ENCODE data around the gene AHCTF1. TPM values are rescaled to one million over a fixed set of nuclear protein-coding genes. Genes with fewer than 3 reads are reported as not detected.

The AHCTF1 gene
- total RNA-seq, 1 donor from 2014 or later = 41.0 TPM

DNA sequence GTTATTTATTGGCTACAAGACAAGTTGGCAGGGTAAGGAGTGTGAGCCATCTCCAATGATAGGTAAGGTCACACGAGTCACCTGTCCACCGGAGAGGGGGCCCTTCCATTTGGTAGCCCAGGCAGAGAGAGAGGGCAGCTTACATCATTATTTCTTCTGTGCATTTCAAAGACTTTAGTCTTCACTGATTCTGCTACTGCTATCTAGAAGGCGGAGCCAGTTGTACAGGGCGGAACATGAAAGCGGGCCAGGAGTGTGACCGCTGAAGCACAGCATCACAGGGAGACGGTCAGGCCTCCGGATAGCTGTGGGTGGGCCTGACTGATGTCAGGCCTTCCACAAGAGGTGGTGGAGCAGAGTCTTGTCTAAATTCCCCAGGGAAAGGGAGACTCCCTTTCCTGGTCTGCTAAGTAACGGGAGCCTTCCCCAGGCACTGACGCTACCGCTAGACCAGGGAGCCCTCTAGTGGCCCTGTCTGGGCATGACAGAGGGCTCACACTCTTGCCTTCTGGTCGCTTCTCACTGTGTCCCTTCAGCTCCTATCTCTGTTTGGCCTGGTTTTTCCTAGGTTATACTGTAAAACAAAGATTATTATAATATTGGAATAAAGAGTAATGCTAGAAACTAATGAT, 39.5 kb upstream of the AHCTF1 start:
- H3K4me1 ChIP-seq = no peaks in the 10 kb centered on the region
- intact Hi-C loops (cut with DNase I) = no loop called here
- DNase-seq (ENCODE audit: extremely low spot score in 2 of 2) = no peak
- H3K27ac ChIP-seq = no peak overlapping the region
- no peaks in the 10 kb centered on the region for H3K9me3 ChIP-seq
- TF ChIP-seq POLR2AphosphoS5 (IDR thresholded peaks at IDR 0.05; ENCODE audit: insufficient read depth in 1 of 2, low read depth in 1 of 2) = no peak
- no peak for TF ChIP-seq POLR2A (IDR thresholded peaks at IDR 0.05)
- TF ChIP-seq, protein P1, sequence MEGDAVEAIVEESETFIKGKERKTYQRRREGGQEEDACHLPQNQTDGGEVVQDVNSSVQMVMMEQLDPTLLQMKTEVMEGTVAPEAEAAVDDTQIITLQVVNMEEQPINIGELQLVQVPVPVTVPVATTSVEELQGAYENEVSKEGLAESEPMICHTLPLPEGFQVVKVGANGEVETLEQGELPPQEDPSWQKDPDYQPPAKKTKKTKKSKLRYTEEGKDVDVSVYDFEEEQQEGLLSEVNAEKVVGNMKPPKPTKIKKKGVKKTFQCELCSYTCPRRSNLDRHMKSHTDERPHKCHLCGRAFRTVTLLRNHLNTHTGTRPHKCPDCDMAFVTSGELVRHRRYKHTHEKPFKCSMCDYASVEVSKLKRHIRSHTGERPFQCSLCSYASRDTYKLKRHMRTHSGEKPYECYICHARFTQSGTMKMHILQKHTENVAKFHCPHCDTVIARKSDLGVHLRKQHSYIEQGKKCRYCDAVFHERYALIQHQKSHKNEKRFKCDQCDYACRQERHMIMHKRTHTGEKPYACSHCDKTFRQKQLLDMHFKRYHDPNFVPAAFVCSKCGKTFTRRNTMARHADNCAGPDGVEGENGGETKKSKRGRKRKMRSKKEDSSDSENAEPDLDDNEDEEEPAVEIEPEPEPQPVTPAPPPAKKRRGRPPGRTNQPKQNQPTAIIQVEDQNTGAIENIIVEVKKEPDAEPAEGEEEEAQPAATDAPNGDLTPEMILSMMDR (IDR thresholded peaks at IDR 0.05) = peak in 2 of 3 experiments; percentile 29 to 50
- H3K4me3 ChIP-seq = no peak overlapping the region
- no peaks in the 10 kb centered on the region for H3K36me3 ChIP-seq
- no peaks in the 10 kb centered on the region for H3K27me3 ChIP-seq

DNA sequence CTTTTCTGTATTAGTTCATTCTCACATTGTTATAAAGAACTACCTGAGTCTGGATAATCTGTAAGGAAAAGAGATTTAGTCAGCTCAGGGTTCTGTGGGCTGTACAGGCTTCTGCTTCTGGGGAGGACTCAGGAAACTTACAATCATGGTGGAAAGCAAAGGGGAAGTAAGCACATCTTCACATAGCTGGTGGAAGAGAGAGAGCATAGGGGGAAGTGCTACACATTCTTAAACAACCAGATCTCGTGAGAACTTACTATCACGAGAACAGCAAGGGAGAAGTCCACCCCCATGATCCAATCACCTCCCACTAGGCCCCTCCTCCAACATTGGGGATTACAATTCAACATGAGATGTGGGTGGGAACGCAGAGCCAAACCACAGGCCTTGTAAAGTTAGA, 37.9 kb upstream of the AHCTF1 start:
- Histone ChIP-seq H3K27me3 (no peaks in the 10 kb centered on the region), H3K27ac (no peak overlapping the region), H3K9me3 (no peaks in the 10 kb centered on the region), H3K4me1 (no peaks in the 10 kb centered on the region), H3K36me3 (no peaks in the 10 kb centered on the region), H3K4me3 (no peak overlapping the region)
- TF ChIP-seq POLR2A (IDR thresholded peaks at IDR 0.05) (no peak), POLR2AphosphoS5 (IDR thresholded peaks at IDR 0.05; ENCODE audit: insufficient read depth in 1 of 2, low read depth in 1 of 2) (no peak)
- TF ChIP-seq, protein P1 (IDR thresholded peaks at IDR 0.05) = no peak
- intact Hi-C loops (cut with DNase I) = no loop called here
- DNase-seq (ENCODE audit: extremely low spot score in 2 of 2) = no peak

DNA sequence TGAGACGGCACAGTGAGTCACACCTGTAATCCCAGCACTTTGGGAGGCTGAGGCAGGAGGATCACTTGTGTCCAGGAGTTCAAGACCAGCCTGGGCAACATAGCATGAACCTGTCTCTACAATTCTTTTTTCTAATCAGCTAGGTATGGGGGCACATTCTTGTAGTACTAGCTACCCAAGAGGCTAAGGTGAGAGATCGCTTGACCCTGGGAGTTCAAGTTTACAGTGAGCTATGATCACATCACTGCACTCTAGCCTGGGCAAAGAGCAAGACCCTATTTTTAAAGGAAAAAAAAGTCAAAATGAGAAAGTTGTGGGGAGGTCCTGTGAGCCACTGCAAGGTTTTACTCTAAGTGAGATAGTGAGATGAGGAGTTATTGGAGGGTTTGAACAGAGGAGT, 34.8 kb upstream of the AHCTF1 start:
- no peak for DNase-seq (ENCODE audit: extremely low spot score in 2 of 2)

DNA sequence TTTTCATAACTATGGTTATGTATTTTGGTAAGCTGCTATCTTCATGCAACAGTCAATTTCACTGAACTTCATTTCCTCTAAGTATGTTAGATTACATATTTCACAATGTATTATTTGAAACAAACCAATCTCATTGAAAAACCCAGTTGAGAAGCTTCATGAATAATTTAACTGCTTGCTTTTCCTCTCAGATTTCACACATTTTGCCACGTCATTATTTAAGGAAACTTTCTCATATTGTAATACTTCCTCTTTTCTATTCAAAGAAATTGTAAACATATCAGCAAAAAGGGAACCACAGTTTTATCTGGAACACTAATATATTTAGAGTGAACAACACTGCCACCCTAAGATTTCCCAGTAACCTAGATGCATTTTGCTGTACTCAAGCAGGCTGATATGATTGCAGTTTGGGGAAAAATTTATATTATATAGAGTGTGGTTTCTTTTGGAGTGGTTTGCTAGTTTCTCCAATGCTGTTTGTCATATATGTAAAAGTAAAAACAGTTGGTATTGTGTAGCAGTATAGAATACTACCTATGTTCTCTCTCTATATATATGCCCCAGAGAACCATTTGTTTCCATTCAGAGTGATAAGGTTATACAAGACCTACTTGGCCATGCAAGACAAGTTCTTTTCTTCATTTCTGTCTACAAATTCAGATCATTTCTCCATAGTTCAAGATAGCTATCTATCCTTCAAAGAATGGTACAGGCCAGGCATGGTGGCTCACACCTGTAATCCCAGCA, 28.4 kb upstream of the AHCTF1 start:
- H3K27me3 ChIP-seq = no peaks in the 10 kb centered on the region

More for the DNA sequence above, 34.8 kb upstream of the AHCTF1 start:
- Histone ChIP-seq H3K4me1 (no peaks in the 10 kb centered on the region), H3K27ac (no peak overlapping the region), H3K36me3 (no peaks in the 10 kb centered on the region), H3K27me3 (no peaks in the 10 kb centered on the region), H3K4me3 (no peak overlapping the region), H3K9me3 (no peaks in the 10 kb centered on the region)
- TF ChIP-seq POLR2AphosphoS5 (IDR thresholded peaks at IDR 0.05; ENCODE audit: insufficient read depth in 1 of 2, low read depth in 1 of 2) (no peak), POLR2A (IDR thresholded peaks at IDR 0.05) (no peak)
- TF ChIP-seq, protein P1 (IDR thresholded peaks at IDR 0.05) = no peak
- intact Hi-C loops (cut with DNase I) = no loop called here

More for the DNA sequence above, 28.4 kb upstream of the AHCTF1 start:
- TF ChIP-seq POLR2AphosphoS5 (IDR thresholded peaks at IDR 0.05; ENCODE audit: insufficient read depth in 1 of 2, low read depth in 1 of 2) (no peak), POLR2A (IDR thresholded peaks at IDR 0.05) (no peak)
- TF ChIP-seq, protein P1 (IDR thresholded peaks at IDR 0.05) = no peak
- Histone ChIP-seq H3K4me1 (no peaks in the 10 kb centered on the region), H3K9me3 (no peaks in the 10 kb centered on the region), H3K27ac (no peak overlapping the region), H3K4me3 (no peak overlapping the region), H3K36me3 (no peaks in the 10 kb centered on the region)
- DNase-seq (ENCODE audit: extremely low spot score in 2 of 2) = no peak
- intact Hi-C loops (cut with DNase I) = no loop called here

Data from vagina (tissue), 2 donors.